Measurements from ENCODE around the gene GART.

GRCh38 chr21:33584455-33584854, 42.5 kb upstream of the GART start:
- TF ChIP-seq CTCF (IDR thresholded peaks at IDR 0.05; ENCODE audit: low read length) (no peak), EZH2 (IDR thresholded peaks at IDR 0.05; ENCODE audit: borderline replicate concordance, low read length) (no peak)
